Mucosa of gallbladder (tissue), 1 donor: Measurements from ENCODE around the gene GIMD1. TPM values are rescaled to one million over a fixed set of nuclear protein-coding genes. Genes with fewer than 3 reads are reported as not detected.
"Not testable (repeated sequence)": the region's sequence is repeated elsewhere in the genome, so short reads cannot be mapped to it uniquely, and the experiment has no call there.

Source experiments
- DNase-seq: peaks from one replicate; pipeline ENCODE4 v3.0.0-alpha.2; 2020; ENCODE audit warnings: low spot score
- total RNA-seq: library from RNA; stranded (reverse); gene quantifications from one replicate; pipeline ENCODE4 v1.2.1, GENCODE V29; 2021
- donor health status: DM: no; HTN: no; CAD: no.

Gene GIMD1
- total RNA-seq, 1 donor from 2014 or later: 34.1 TPM

DNA sequence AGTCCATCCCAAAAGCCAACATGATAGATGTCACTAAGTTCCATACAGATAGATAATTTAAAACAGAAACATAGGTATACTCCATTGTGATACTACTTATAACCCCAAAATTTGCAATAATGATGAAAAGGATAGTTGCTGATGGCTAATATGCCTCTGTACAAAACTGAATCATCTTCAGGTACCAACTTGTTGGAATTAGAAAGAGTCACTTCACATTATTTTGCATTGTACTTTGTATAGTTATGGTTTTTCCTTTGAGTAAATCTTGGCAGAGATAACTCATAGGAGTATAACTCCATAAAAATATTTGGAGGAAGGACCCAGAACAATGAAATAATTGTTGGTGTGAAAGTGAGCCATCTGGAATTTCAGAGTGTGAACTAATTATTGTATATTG lies 17.6 kb downstream of the GIMD1 start:
- no peak for DNase-seq

DNA sequence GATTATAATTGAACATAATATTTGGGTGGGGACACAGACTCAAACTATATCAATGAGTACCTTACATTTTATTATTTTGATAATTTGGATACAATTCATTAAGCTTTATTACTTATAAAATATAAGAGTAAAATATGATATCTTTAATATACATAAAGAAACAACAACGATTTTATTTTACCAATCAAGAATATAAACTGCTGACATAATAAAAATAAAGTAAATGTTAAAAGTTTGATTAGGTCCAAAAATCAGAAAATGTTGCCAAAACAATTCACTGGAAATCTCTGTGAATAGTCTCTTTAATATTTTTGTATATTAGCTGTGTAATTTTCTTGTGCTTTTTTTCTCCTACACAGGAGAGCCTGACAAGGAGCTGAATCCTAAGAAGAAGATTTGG lies 21.4 kb downstream of the GIMD1 start:
- DNase-seq: no peak

DNA sequence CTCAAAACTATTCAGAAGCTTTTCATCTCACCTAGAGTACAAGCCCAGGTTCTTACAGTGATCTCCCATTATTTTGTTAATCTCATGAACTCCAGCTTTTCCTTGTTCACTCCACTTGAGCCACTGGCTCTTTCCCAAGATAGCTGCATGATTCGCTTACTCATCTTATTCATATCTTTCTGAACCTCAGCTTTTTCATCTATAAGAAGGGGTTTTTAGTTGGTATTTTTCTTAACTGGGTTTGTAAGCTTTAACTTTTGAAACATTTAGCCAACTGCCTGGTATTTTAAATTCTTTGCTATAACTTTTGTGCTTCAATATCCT lies 24.0 kb downstream of the GIMD1 start:
- no peak for DNase-seq

DNA sequence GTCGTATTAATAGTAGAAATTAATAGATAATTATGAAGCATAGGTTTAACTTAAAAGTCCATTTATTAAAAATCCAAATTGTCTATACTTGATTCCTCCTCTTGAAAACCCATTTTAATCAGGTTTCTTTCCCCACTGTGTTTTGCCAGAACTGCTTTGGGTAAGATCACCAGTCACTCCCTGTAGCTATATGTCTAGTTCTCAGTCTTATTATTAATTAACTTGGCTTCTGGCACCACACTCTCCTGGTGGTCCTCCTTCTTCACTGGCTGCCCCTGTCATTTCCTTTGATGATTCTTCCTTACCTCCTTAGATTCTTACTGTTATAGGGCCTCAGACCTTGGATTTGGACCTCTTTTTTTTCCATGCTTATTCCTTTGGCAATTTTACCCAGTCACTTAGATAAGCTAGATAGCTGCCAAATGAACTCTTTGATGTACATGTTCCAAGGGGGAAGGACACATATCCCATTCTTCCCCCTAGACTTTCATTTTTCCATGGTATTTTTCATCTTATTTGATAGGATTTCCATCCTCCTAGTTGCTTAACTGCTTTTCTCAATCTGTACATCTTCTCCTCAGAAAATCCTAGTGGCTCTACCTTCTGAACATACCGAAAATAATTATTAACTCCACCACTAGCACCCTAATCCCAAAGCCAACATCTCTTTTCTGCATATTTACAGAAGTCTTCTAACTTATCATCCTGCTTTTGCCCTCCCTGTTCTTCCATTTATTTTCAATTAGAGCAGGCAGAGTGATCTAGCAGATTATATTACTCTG lies 24.5 kb downstream of the GIMD1 start:
- DNase-seq: no peak

DNA sequence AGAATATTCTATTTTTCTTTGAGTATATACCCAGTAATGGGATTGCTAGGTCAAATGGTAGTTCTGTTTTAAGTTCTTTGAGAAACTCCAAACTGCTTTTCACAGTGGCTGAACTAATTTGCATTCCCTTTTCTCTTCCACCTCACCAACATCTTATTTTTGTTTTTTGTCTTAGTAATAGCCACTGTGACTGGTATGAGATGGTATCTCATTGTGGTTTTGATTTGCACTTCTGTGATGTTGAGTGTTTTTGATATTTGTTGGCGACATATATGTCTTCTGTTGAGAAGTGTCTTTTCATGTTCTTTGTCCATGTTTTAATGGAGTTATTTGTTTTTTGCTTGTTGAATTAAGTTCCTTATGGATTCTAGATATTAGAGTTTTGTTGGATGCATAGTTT lies 27.8 kb downstream of the GIMD1 start:
- DNase-seq: no peak

DNA sequence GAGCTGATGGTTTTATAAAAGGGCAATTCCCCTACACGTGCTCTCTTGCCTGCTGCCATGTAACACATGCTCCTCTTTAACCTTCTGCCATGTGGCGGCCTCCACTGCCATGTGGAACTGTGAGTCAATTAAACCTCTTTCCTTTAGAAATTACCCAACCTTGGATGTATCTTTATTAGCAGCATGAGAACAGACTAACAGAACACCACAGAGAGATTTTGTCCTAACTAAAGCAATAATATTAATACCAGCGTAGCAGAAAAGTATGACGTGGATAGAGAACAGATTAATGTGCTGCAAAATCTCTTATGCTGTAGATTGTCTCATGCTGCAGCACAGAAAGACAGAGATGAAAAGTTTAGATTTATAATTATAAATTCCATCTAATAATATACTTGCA lies 29.1 kb downstream of the GIMD1 start:
- DNase-seq: no peak

DNA sequence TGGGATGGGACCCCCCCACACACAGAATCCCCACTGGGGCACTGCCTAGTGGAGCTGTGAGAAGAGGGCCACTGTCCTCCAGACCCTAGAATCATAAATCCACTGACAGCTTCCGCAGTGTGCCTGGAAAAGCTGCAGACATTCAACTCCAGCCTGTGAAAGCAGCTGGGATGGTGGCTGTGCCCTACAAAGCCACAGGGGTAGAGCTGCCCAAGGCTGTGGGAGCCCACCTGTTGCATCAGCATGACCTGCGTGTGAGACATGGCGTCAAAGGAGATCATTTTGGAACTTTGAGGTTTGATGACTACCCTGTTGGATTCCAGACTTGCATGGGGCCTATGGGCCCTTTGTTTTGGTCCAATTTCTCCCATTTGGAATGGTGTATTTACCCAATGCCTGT lies 29.9 kb downstream of the GIMD1 start:
- DNase-seq: no peak

DNA sequence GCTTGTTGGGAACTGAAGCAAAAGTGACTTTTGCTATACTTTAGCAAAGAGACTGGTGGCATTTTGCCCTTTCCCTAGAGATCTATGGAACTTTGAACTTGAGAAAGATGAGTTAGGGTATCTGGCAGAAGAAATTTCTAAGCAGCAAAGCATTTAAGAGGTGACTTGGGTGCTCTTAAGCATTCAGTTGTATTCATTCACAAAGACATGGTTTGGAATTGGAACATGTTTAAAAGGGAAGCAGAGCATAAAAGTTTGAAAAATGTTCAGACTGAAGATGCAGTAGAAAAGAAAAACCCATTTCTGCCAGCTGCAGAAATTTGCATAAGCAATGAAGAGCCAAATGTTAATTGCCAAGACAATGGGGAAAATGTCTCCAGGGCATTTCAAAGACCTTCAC lies 30.7 kb downstream of the GIMD1 start:
- no peak for DNase-seq

DNA sequence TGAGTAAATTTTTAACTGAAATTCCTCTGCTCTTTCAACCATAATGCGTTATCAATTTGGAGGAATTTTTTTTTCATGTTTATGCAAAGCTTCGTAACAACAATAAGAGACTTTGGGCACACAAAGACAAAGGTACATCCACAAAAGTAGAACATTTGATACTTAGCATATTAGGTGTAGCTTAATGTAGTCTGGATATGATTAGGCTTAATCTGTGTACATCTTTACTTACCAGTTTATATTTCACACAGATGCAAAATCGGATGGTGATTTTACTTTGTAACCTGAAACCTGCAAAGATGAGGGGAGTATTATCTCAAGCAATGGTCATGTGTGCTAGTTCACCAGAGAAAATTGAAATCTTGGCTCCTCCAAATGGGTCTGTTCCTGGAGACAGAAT lies 32.0 kb downstream of the GIMD1 start:
- no peak for DNase-seq

DNA sequence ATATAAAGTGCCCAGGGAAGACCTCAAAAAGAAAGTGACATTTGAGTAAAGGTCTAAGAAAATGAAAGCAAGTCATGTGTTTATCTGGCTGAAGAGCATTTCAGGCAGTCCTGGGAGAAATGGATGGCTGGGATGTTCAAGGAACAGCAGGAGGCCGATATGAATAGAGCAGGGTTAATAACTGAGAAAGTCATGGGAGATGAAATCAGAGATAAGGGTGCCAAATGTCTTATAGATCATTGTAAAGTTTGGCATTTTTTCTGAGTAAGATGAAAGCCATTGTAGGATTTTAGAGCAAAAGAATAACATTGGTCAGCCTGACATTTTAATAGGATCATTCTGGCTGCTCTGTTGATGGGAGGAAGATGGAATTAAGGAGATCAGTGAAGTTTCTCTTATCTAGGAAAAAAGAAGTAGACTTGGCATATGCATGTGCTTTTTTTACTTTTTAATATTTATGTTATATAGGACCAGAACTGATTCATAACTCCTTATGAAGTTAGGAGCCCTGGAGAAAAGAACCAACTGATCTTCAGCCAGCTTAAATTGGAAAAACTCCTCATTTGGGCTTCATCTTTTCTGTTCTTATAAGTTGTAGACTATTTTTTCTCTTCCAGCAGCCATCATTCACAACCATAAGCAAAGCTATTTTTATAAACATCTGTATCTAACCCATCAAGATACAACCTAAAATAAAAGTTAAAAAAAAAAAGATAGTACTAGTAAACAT lies 33.7 kb downstream of the GIMD1 start:
- DNase-seq: no peak

DNA sequence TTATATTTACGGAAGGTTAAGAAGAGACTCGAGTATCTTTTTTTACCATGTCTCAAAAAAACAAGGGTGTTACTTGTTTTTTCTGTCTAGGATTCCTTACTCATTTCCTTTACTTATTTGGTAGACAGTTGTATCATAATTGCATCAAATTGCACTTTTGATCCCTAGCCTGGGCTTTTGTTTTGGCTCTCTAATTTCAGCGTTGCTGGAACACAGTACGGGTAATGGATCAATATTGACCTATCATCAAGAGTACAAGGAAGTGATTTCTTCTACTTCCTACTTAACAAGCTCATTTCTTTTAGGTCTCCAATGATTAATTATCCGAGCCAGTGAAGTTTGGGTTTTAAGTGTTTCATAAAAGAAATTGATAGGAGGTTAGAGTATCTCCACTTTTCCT lies 35.4 kb downstream of the GIMD1 start:
- DNase-seq: peak; percentile 36

DNA sequence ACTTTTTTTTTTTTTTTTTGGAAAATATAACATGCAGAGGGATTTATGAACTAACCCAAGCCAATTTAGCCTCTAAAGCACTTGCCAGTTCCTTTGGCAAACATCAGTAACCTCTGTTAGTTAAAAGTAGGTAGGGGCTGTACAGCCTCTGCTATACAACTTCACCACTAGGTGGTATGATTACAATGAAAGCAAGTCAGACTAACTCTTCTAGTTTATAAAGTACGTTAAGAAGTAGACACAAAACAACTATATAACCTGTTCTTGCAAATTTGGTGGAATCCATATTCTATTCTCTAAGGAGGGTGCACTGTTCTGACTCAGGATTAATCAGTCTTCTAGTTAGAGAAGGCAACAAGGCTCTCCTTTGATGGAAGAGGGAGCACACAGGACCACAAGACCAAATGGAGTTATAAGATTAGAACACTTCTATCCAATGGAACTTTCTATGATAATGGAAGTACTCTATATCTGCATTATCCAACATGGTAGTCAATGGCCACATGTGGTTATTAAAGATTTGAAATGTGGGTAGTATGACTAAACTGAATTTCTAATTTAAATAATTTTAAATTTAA lies 39.4 kb downstream of the GIMD1 start:
- no peak for DNase-seq

DNA sequence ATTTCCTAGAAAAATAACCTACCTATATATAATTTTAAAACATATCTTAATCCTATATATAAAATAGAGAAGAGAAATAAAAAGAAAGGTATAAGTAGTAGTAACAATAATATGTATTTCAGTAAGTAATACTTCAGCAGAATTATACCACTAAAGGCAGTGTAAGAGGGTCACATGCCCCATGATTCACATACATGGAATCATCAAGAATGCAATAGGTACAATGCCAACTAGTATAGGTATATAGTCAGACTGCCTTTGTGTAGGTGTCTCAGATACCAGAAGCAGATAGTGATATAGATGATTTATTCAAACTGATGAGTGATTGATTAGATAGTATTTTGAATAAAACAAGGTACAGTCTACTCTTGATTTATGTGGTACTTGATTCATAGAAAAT lies 42.8 kb downstream of the GIMD1 start:
- DNase-seq: no peak

DNA sequence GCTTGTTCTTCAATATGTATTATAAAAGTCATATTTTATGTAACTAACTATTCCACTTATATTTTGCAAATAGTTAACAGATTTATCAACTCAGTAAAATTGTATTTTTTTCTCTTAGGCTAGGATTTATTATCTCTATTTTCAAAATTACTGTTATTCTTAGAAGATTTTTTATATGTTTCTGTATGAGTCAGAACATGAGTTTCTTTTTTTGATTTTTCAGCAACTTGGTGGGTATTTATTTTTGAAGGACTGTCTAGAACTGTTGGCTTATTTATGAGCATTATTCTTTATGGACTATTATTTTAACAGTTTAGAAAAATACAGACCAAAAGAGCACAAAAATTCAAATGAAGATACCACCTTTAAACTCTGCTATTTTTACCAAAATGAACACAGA lies 45.5 kb downstream of the GIMD1 start:
- DNase-seq: no peak

DNA sequence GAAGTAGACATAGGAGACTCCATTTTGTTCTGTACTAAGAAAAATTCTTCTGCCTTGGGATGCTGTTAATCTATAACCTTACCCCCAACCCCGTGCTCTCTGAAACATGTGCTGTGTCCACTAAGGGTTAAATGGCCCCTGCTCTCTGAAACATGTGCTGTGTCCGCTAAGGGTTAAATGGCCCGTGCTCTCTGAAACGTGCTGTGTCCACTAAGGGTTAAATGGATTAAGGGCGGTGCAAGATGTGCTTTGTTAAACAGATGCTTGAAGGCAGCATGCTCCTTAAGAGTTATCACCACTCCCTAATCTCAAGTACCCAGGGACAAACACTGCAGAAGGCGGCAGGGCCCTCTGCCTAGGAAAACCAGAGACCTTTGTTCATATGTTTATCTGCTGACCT lies 46.8 kb downstream of the GIMD1 start:
- DNase-seq: not testable (repeated sequence)

DNA sequence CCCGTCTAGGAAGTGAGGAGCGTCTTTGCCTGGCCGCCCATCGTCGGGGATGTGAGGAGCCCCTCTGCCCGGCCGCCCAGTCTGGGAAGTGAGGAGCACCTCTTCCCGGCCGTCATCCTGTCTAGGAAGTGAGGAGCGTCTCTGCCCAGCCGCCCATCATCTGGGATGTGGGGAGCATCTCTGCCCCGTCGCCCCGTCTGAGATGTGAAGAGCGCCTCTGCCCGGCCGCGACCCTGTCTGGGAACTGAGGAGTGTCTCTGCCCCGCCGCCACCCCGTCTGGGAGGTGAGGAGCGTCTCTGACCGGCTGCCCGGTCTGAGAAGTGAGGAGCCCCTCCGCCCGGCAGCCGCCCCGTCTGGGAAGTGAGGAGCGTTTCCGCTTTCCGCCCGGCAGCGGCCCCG lies 47.4 kb downstream of the GIMD1 start:
- DNase-seq: not testable (repeated sequence)

DNA sequence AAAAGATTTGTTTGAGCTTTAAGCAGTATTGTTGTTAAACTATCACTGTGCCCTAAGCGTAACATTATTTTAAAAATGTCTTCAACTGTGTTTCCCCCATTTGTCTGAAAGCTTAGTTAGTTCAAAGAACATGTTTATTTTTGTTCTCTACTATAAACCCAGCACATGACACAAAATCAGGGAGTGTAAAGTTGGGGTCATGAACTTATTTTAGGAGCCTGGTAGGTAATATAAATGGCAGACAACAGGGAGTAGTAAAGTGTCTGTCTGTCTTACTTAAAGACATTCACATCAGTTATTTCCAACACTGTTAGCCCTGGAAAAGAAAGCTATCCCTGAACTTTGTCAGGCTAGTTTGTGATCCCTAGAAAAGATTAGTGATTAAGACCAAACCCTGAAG lies 48.3 kb downstream of the GIMD1 start:
- no peak for DNase-seq

DNA sequence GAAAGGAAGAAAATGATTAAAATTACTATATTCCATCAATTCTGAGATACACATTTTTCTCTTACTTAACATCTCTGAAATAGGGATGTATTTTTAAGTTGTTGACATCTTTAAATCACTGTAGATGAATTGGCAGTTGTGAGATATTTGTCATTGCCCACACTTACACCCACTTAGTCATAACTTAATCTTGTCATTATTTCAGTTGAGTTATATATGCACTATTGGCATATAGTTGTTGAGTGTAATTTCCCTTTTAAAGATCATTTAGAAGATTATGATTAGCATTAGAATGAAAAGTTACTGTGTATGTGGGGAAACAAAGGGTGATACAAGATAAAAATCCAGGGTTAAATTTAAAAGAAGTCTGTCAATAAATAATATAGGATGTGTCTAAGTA lies 50.1 kb downstream of the GIMD1 start:
- DNase-seq: no peak

DNA sequence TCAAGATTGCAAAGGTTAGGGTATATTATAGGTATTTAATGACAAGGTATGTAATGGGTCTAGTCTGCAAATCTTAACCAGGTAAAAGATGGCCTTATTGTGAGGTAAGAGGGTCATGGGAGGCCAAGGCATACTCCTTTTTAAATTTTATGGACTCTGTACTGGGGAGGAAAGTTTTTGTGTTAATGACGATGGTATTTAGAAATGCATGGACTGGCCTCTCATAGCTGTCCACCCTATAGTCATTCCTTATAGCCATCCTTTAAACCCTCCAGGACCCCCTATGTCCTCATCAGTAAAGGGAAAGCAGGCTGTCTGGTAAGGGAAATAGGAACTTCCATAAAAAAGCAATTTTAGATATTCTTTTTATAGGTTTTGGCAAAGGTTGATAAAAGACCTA lies 50.8 kb downstream of the GIMD1 start:
- no peak for DNase-seq

DNA sequence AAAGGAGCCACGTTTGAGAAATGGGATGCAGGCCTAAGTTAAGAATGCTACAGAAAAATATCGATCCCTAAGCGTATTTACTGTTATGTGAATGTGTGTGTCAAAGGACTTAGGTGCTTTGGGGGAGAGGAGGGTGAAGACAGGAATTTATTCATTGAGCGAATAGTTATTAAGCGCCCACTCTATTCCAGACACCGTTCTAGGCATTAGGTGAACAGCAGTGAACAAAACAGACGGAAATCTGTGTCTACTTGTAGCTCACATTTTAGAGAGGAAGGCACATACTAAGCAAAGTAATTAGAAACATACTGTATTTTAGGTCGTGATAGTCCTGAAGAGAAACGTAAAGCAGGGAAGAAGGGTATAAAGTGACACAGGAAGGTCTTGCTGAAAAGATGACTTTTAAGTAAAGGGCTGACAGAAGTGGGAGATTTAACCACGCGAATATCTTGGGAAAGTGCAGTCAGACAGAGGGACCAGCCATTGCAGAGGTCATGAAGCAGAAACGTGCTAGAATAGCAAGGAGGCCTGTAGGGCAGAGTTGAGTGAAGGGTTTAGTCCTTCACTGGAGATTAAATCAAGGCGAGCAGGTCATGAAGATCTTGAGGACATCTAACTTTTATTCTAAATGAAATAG lies 51.7 kb downstream of the GIMD1 start:
- DNase-seq: no peak

DNA sequence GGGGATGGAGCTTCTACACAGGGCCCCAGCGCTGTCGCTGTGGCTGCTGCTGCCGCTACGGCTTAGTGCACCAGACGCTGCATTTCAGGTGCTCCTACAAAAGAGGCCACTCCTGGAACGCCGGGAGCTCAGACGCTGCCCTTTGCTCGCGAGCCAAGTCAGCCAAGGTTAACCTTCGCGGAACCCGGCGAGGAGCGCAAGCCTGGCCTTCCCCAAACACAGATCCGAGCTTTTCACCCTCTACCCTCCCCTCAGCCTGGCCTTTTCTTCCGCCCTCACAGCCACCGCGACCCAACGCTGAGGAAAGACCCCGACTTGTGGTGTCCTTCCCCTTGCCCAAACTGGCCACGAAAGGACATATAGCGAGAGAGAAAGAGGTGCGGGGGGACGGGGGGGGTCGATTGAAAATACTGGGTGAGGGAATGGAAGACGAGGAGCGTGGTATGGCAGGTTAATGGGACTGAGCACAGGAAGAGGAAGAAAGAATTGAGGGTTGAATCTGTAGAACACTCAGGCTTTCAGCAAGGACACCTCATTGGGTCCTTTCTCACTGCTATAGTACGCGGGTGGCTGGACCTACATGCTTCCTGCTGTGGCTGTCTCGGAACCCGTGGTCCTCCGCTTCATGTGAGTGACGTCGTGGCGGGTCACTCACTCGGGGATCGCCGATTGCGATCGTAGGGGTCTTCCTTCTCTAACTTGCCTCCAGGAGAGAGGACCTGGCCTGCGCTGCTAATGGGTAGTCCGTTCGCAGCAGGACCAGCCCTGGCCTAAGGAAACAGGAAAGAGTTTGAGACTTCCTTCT lies 52.4 kb downstream of the GIMD1 start, which contains the start of the genes AIMP1 and TBCK:
TSS of gene AIMP1 (plus strand) at position 583 of the 805 bp plus-strand sequence. CDS start 8,460 bp downstream, outside the sequence.
TSS of gene TBCK (minus strand) at position 242 of the 805 bp plus-strand sequence. CDS start 7,249 bp downstream, outside the sequence.
- peak; percentile 91 for DNase-seq
